MM.1S (cell line): Measurements from ENCODE around the gene ZNF681.

Source experiments
- CTCF ChIP-seq: fragments of 300-600 bp; sonication (generic); IDR thresholded peaks from 2 replicates; pipeline ENCODE4 v1.5.1; 2016; ENCODE audit warnings: antibody characterized with exemption, low read length, mixed read lengths
- EZH2phosphoT487 ChIP-seq: fragments of 300-600 bp; sonication (generic); IDR thresholded peaks from 2 replicates; pipeline ENCODE4 v1.6.1; 2018; ENCODE audit warnings: antibody characterized with exemption, low read length

DNA sequence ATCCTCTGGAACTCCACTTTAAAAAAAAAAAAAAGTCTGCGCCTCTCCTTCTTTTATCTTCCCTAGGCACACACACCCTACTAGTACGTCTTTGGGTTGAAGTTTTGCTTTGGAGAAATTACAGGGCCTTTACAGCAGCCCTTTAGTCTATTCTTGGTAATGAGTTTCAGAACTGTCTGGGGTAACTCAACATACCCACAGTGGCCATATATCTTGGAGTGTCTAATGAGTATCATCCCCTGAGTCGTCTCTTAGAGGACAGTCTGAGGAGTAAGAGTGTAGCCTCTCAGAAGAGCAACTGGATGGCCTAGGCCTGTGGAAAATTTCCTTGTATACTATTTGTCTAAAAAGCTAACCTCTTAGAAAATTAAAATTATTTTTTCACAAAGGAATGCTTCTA is 6.1 kb upstream of the ZNF681 start:
- TF ChIP-seq EZH2phosphoT487 = no peak
- no peak for TF ChIP-seq CTCF
